M059J (cell line): ENCODE measurements around the gene RILPL1. TPM values are rescaled to one million over a fixed set of nuclear protein-coding genes. Genes with fewer than 3 reads are reported as not detected.
A peak's percentile ranks its signal among the peaks of the same experiment; 100 is the strongest.
"Not testable (repeated sequence)": the region's sequence is repeated elsewhere in the genome, so short reads cannot be mapped to it uniquely, and the experiment has no call there.

Source experiments
- DNase-seq: peaks from one replicate; pipeline ENCODE4 v3.0.0-alpha.2; 2012; ENCODE audit warnings: low read depth
- total RNA-seq: library from RNA; depleted of rRNA; stranded (reverse); fragments of >200 nt; shearing (Covaris generic); gene quantifications from 2 replicates; pipeline ENCODE4 v1.2.3, GENCODE V29; 2014; rRNA removed

Gene RILPL1, protein sequence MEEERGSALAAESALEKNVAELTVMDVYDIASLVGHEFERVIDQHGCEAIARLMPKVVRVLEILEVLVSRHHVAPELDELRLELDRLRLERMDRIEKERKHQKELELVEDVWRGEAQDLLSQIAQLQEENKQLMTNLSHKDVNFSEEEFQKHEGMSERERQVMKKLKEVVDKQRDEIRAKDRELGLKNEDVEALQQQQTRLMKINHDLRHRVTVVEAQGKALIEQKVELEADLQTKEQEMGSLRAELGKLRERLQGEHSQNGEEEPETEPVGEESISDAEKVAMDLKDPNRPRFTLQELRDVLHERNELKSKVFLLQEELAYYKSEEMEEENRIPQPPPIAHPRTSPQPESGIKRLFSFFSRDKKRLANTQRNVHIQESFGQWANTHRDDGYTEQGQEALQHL
- 9.2 and 15.7 TPM in 2 replicates for total RNA-seq

GRCh38 chr12:123533672-123534643 lies at the start of gene RILPL1:
RILPL1 (minus strand) TSS chr12:123533719; CDS start chr12:123533482, 237 bp downstream.
- peak; percentile 55 for DNase-seq

DNA sequence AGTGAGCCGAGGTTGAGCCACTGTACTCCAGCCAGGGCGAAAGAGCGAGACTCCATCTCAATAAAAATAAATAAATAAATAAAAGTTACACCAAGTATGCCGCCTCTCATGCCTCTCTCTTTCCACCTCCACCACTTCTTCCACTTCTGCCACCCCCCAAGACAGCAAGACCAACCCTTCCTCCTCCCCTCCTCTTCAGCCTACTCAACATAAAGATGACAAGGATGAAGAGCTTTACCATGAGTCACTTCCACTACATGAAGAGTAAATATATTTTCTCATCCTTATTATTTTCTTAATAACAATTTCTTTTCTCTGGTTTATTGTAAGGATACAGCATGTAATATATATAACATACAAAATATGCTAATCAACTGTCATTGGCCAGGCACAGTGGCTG lies 47.3 kb upstream of the RILPL1 start:
- DNase-seq, result no peak

DNA sequence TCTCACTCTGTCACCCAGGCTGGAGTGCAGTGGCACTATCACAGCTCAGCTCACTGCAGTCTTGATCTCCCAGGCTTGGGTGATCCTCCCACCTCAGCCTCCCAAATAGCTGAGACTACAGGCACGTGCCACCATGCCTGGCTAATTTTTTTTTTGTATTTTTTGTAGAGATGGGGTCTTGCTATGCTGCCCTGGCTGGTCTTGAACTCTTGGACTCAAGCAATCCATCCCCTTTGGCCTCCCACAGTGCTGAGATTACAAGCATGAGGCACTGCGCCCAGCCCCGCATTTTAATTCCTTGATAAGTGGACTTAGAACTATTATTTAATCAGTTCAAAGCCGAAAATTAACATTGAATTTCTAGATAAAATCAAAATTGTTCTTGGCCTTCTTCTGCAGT lies 45.3 kb upstream of the RILPL1 start:
- not testable (repeated sequence) for DNase-seq

DNA sequence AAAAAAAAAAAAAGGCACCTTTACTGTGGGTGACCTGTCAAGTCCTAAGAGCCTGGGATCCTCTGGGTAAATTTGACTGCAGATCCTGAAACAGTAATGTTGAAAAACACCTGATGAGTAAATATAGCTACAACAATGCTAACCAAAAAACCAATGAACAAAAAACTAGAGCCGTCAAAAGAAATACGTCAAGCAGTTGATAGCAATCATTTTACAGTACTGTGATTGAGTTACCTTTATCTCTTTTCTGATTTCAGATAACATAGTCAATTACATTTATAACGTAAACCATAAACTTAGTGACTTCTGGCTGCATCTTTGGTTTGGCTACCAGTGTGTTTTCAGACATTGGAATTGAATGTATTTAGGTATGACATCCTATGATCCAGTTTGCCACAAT lies 44.7 kb upstream of the RILPL1 start:
- no peak for DNase-seq

- DNase-seq, result no peak
Observed at GRCh38 chr12:123576611-123577010, 43.1 kb upstream of the RILPL1 start.

DNA sequence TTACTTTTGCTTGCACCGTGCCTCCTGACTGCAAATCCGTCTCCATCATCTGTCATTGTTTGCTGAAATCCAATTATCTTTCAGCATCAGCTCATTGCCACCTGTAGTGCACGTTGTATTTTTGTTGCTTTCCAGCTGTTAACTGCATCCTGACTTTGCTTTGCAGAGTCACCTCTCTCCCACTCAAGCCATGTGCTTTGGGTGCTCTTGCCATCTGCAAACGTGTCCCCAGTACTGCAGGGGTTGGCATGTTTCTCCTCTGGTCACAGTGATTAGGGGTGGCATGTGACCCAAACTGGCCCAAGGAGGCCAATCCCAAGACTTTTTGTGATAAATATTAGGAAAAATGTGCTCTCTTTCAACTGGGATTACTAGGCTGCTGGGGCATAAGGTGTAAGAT lies 40.4 kb upstream of the RILPL1 start:
- DNase-seq, result no peak

GRCh38 chr12:123572391-123572790 lies 38.9 kb upstream of the RILPL1 start:
- no peak for DNase-seq

- peak; percentile 48 for DNase-seq
Observed at GRCh38 chr12:123571343-123571813, 37.9 kb upstream of the RILPL1 start.

DNA sequence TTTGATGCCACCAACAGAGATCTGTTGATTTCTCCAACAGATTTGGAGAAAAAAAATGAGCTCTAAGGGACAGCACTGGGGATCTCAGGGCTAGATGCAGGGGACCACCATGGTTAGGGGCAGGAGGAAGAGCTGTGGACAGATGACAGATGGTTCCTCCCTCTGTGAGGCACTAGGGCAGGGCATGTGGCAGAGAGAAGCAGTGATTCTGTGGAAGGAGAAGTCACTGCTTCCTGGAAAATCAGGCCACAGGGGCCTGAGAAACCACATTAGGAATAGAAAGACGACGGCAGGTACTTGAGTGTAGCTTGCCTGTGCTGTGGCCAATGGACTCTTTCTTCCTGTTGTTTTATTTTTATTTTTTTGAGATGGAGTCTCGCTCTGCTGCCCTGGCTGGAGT lies 25.9 kb upstream of the RILPL1 start:
- DNase-seq, result no peak

DNA sequence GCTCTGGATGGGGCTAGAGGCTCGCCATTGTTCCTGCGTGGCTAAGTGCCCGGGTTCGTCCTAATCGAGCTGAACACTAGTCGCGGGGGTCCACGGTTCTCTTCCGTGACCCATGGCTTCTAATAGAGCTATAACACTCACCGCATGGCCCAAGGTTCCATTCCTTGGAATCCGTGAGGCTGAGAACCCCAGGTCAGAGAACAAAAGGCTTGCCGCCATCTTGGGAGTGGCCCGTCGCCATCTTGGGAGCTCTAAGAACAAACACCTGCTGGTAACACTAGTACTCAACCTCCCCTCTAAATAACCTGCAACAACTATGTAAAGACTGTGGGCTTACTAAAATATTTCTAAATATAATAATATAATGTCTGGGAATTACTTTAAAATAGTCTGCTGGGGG lies 25.0 kb upstream of the RILPL1 start:
- DNase-seq, result not testable (repeated sequence)

- not testable (repeated sequence) for DNase-seq
Observed at GRCh38 chr12:123554843-123555242, 21.3 kb upstream of the RILPL1 start.

DNA sequence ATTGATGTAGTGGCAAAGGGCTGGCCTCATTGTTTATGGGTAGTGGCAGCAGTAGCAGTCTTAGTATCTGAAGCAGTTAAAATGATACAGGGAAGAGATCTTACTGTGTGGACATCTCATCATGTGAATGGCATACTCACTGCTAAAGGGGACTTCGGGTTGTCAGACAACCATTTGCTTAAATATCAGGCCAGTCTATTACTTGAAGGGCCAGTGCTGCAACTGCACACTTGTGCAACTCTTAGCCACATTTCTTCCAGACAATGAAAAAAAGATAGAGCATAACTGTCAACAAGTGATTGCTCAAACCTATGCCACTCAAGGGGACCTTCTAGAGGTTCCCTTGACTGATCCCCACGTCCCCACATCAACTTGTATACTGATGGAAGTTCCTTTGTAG lies 20.6 kb upstream of the RILPL1 start:
- not testable (repeated sequence) for DNase-seq

- no peak for DNase-seq
Observed at GRCh38 chr12:123550700-123551099, 17.2 kb upstream of the RILPL1 start.

GRCh38 chr12:123548107-123548506 lies 14.6 kb upstream of the RILPL1 start:
- no peak for DNase-seq

DNA sequence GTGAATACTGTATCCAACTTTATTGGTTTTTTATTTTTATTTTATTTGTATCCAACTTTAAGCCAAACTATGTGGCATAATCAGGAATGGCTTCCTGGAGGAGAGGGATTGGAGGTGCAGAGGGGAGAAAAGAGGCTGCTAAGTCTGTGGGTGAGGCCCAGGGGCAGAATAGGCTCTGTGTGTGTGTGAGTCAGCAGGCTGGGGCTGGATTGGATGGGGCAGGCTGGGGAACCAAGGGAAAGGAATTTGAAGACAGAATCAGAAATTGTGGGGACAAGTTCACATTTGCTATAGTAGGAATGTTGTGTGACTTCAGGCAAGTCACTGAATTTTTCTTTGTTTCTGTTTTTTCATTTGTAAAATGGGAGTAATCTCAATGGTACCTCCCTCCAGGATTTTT lies 12.8 kb upstream of the RILPL1 start:
- peak; percentile 36 for DNase-seq

- no peak for DNase-seq
Observed at GRCh38 chr12:123543541-123543940, 10.0 kb upstream of the RILPL1 start.

DNA sequence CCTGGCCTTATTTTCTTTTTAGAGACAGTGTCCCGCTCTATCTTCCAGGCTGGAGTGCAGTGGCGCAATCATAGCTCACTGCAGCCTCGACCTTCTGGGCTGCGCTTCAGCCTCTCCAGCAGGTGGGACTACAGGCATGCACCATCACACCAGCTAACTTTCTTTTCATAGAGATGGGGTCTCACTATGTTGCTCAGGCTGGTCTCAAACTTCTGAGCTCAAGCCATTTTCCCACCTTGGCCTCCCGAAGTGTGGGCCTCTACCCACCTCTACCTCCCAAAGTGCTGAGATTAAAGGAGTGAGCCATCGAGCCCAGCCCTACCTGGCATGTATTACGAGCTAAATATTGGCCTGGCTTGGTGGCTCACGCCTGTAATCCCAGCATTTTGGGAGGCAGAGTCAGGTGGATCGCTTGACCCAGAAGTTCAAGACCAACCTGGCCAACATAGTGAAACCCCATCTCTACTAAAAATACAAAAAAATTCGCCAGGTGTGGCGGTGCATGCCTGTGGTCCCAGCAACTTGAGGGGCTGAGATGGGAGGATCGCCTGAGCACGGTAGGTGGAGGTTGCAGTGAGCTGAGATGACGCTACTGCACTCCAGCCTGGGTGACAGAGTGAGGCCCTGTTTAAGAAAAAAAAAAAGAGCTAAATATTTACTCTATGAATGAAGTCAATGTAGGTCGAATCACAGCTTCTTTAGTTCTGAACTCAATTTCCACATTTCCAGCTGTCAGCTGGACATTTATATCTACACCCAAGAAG lies 7.6 kb upstream of the RILPL1 start:
- no peak for DNase-seq

- DNase-seq, result not testable (repeated sequence)
Observed at GRCh38 chr12:123535952-123536351, 2.4 kb upstream of the RILPL1 start.

GRCh38 chr12:123532808-123533649 lies 490 bp downstream of the RILPL1 start:
- peak; percentile 41 for DNase-seq

- DNase-seq, result peak; percentile 43
Observed at GRCh38 chr12:123532019-123532418, 1.5 kb downstream of the RILPL1 start.

DNA sequence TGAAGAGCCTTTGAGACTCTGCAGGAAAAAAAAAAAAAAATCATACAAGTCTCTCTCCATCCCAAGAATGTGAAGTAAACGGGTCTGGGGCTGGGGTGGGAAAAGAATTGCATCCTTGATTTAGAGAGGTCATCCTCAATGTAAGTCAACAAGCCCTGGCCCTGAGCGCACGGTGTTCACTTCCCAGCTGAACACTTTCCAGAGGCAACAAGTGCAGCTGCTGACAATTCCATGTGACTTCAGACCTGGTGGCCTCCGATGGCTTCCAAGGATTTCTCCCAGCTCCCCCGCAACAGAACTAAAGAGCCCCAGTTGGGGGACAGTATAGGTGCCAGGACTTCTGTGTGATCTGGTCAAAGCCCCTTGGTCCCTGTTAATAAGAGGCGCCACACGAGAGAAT lies 2.4 kb downstream of the RILPL1 start:
- no peak for DNase-seq
